ENCODE results near the gene NRXN3.

DNA sequence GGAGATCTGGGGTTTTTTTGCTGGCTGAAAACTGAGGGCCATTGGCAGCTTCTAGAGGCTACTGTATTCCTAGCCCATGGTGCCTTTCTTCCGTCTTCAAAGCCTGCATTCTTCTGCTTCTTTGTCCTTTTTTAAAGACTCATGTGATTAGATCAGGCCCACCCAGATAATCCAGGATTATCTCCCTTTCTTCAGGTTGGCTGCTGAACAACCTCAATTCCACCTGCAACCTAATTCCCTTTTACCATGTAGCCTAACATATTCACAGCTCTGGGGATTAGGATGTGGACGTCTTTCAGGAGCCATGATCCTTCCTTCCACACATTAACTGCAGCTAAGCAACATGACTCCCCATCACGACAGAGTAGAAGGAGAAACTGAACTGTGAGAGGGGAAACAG lies 1055.6 kb downstream of the NRXN3 start:
- TF ChIP-seq, protein P1, sequence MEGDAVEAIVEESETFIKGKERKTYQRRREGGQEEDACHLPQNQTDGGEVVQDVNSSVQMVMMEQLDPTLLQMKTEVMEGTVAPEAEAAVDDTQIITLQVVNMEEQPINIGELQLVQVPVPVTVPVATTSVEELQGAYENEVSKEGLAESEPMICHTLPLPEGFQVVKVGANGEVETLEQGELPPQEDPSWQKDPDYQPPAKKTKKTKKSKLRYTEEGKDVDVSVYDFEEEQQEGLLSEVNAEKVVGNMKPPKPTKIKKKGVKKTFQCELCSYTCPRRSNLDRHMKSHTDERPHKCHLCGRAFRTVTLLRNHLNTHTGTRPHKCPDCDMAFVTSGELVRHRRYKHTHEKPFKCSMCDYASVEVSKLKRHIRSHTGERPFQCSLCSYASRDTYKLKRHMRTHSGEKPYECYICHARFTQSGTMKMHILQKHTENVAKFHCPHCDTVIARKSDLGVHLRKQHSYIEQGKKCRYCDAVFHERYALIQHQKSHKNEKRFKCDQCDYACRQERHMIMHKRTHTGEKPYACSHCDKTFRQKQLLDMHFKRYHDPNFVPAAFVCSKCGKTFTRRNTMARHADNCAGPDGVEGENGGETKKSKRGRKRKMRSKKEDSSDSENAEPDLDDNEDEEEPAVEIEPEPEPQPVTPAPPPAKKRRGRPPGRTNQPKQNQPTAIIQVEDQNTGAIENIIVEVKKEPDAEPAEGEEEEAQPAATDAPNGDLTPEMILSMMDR (conservative IDR thresholded peaks at IDR 0.05) = no peak
- TF ChIP-seq EZH2 (IDR thresholded peaks at IDR 0.05; ENCODE audit: low read depth) = no peak

Measured in PC-9 (cell line).